Cardiac fibroblast (primary cell): Measurements from ENCODE around the gene BCR.
"Not testable (repeated sequence)": the region's sequence is repeated elsewhere in the genome, so short reads cannot be mapped to it uniquely, and the experiment has no call there.

Experiments used
- DNase-seq, 2 donors: peaks; one replicate each; pipeline versions ENCODE4 v3.0.0 to v3.0.0-alpha.2; 2010; ENCODE audit warnings: low read depth in 2 of 2
- H3K4me3 ChIP-seq, 2 donors: replicated peaks in 1 of 2; 1 replicate in 1 of 2; 2 replicates in 1 of 2; pipeline ENCODE4 v1.5.1; 2011; ENCODE audit warnings: low read depth in 2 of 2, low read length in 2 of 2, mild to moderate bottlenecking in 2 of 2, moderate library complexity in 1 of 2
- CTCF ChIP-seq: IDR thresholded peaks from one replicate; pipeline ENCODE4 v1.5.1; 2011; ENCODE audit warnings: low read depth, mild to moderate bottlenecking, low read length, inconsistent platforms

Gene BCR

GRCh38 chr22:23301591-23301990, 121.3 kb downstream of the BCR start:
- H3K4me3 ChIP-seq, result no peak overlapping the region
- no peak for TF ChIP-seq CTCF
- no peak for DNase-seq

GRCh38 chr22:23302171-23303002, 122.1 kb downstream of the BCR start:
- no peak overlapping the region for H3K4me3 ChIP-seq
- peak; percentile 12 to 46 for DNase-seq
- no peak for TF ChIP-seq CTCF

- no peak for TF ChIP-seq CTCF
- peak overlapping the region; percentile 14 to 33 for H3K4me3 ChIP-seq
- DNase-seq, result peak; percentile 72 to 91
Observed at GRCh38 chr22:23305321-23305910, 125.1 kb downstream of the BCR start.

GRCh38 chr22:23305922-23306374, 125.6 kb downstream of the BCR start:
- TF ChIP-seq CTCF, result no peak
- H3K4me3 ChIP-seq, result peak overlapping the region in 1 of 2 donors; percentile 33
- DNase-seq, result peak; percentile 96 to 97

- H3K4me3 ChIP-seq, result peak overlapping the region in 1 of 2 donors; percentile 32
- TF ChIP-seq CTCF, result no peak
- DNase-seq, result peak; percentile 91 to 97
Observed at GRCh38 chr22:23306438-23306921, 126.2 kb downstream of the BCR start.

GRCh38 chr22:23306926-23307325, 126.6 kb downstream of the BCR start:
- no peak for TF ChIP-seq CTCF
- no peak for DNase-seq
- no peak overlapping the region for H3K4me3 ChIP-seq

GRCh38 chr22:23307511-23307910, 127.2 kb downstream of the BCR start:
- H3K4me3 ChIP-seq, DNase-seq: not testable (repeated sequence)

GRCh38 chr22:23309261-23309660, 129.0 kb downstream of the BCR start:
- DNase-seq, H3K4me3 ChIP-seq: not testable (repeated sequence)

- peak; percentile 22 to 56 for DNase-seq
- H3K4me3 ChIP-seq, result not testable (repeated sequence)
Observed at GRCh38 chr22:23310443-23311097, 130.3 kb downstream of the BCR start.
